ENCODE measurements around the gene ANKRD23. TPM values are rescaled to one million over a fixed set of nuclear protein-coding genes. Genes with fewer than 3 reads are reported as not detected.

ANKRD23 gene
- total and polyA plus RNA-seq, 2 of the 8 experiments (the other 6 are each of a cell fraction or from before 2014, with no cell fraction given): 3.4 to 3.5 TPM

- TF ChIP-seq CHD1 (IDR thresholded peaks at IDR 0.05; ENCODE audit: low read depth, low read length): no peak
- TF ChIP-seq JUN (IDR thresholded peaks at IDR 0.05; ENCODE audit: low read depth, low read length): no peak
- TF ChIP-seq POU5F1 (IDR thresholded peaks at IDR 0.05; ENCODE audit: low read depth, low read length): no peak
Observed at GRCh38 chr2:96868555-96869280, 24.9 kb upstream of the ANKRD23 start (continued).

Data from H1 (cell line).